ENCODE data around the gene RAPSN.

DNA sequence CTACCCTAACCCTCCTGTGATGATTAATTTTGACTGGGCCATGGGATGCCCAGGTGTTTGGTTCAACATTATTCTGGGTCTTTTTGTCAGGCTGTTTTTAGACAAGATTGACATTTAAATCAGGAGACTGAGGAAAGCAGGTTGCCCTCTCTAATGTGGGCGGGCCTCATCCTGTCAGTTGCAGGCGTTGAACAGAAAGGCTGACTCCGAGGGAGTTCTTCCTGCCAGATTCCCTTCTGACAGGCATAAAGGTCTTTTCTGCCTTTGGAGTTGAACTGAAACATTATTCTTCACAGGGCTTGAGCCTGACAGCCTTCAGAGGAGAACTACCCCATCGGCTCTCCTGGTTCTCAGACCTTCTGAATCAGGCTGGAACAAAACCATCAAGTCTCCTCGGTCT is 18.4 kb downstream of the RAPSN start:
- TF ChIP-seq, protein P1, sequence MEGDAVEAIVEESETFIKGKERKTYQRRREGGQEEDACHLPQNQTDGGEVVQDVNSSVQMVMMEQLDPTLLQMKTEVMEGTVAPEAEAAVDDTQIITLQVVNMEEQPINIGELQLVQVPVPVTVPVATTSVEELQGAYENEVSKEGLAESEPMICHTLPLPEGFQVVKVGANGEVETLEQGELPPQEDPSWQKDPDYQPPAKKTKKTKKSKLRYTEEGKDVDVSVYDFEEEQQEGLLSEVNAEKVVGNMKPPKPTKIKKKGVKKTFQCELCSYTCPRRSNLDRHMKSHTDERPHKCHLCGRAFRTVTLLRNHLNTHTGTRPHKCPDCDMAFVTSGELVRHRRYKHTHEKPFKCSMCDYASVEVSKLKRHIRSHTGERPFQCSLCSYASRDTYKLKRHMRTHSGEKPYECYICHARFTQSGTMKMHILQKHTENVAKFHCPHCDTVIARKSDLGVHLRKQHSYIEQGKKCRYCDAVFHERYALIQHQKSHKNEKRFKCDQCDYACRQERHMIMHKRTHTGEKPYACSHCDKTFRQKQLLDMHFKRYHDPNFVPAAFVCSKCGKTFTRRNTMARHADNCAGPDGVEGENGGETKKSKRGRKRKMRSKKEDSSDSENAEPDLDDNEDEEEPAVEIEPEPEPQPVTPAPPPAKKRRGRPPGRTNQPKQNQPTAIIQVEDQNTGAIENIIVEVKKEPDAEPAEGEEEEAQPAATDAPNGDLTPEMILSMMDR (IDR thresholded peaks at IDR 0.05) = no peak
- TF ChIP-seq POLR2A (IDR thresholded peaks at IDR 0.05) = no peak
